Eye (tissue), 1 donor: ENCODE results near the gene GGN.
"Not testable (repeated sequence)": the region's sequence is repeated elsewhere in the genome, so short reads cannot be mapped to it uniquely, and the experiment has no call there.

Source experiments
- DNase-seq: peaks from one replicate; pipeline ENCODE4 v3.0.0-alpha.2; 2015

Gene GGN

GRCh38 chr19:38360839-38361631, 26.8 kb downstream of the GGN start:
- no peak for DNase-seq

- no peak for DNase-seq
Observed at GRCh38 chr19:38360351-38360750, 27.5 kb downstream of the GGN start.

DNA sequence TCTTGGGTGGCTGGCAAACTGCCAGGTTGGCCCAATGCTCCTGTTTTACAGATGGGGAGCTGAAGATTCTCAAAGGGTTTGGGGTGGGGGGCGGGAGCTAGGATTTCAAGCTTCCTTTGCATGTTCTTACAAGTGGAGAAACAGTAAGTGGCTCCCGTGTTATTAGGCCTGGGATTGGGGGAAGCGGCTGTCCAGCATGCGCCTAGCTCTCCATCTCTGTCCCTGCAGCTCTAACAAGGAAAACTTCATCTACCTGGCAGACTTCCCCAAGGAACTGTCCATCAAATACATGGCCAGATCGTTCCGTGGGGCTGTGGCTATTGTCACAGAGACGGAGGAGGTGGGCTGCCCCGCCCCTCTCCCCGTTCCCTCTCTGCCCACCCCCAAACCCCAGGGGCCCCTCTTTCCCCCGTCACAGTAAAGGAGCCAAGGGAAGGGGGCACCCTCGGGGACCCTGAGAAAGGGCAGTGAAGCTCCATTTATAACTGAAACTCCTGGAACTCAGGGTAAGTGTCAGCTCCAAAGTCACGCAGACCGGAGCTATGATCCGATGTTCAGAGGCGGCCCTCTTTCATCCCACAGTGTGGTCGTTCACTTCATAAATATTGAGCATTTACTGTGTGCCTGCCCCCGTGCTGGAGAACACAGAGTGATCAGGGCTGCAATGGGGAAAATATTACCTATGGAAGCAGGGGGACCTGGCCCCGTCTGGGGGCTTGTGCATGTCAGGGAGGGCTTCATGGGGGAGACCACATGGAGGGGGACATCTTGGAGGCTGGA, 28.4 kb downstream of the GGN start:
- no peak for DNase-seq

DNA sequence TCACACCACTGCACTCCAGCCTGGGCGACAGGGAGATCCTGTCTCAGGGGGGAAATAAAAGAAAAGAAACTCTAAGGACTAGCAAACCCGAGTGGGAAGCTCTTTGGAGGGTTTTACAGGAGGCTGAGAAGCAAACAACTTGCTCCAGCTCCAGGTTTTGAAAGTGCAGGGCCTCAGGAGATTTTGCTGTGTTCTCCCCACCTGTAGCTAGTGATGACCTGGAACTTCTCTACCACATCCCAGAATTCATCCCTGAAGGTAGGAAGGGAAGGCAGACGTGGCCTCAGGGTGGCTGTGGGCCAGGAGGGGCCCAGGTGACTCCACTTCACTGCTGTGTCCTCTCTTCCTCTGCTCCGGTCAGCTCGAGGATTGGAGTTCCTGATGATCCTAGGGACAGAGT, 29.8 kb downstream of the GGN start:
- DNase-seq = no peak

DNA sequence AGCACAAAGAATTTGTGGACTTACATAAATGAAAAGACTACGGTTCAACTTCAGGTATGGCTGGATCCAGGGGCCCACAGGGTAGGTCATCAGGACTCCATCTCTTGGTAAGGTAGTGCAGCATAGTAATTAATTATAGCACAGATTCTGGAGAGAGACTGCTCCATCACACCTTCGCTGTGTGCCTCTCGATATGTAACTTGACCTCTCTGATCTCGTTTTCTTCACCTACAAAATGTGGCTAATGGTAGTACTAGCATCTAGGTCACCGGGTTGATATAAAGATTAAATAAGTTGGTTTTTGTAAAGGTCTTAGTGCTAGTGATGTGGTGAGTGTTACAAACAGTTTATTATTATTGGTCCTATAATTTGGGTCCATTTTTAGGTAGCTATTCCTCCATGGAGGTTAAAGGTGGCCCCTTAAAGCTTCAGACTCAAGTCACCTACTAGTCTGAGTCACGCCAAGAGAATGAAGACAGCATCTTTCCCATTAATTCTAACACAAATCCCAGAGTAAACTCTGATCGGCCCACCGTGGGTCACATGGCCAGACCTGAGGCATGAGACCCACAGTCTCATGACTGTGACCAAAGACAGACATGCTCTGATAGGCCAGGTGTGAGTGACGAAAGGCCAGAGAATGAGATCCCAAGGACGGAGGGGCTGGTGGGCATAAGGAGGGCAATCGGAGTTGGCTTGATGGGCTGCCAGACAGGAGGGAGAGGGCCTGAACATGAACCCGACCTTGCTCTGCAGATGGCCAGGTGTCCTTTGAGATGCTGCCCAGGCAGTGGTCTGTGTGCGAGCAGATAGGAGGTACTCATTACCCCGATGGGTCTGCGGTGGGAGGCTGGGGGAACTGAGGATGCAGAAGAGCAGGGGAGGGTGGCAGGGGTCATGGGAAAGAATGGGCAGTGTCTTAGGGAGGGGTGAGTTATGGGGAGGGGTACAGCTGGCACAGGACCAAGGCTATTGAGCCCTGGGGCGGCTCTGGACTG, 31.8 kb downstream of the GGN start:
- DNase-seq = no peak

DNA sequence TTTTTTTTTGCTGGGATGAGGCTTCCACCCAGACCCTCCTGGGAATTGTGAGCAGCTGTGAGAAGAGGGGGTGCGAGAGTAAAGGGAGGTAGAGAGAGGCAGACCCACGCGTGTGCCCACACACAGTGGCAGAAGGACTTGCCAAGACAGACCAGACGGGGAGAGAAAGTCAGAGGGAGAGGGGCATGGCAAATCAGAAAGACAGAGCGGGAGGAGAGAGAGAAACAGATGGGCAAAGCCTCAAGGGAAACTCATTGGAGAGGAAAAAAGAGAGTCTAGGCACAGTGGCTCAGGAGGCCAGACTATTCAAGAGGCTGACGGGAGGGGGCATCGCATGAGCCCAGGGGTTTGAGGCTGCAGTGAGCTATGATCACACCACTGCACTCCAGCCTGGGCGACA, 35.2 kb downstream of the GGN start:
- peak; percentile 52 for DNase-seq

DNA sequence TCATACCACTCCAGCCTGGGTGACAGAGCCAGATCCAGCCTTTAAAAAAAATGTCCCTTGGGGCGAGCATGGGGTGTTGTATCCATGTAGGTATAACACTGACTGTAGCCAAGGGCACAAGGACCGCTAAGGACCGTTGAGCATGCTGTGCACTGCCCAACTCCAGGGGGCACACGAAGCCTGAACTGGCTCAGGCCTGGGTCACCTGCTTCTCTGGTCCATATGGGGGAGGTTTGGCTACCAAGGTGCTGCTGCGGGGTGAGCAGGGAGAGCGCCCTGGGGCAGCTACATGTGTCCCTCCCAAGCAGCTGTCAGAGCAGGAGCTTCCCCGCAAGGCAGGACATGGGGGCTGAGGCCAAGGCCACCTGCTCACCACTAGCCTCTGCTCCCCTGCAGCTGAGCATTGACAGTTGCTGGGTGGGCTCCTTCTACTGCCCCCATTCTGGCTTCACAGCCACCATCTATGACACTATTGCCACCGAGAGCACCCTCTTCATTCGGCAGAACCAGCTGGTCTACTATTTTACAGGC, 35.9 kb downstream of the GGN start:
- DNase-seq = no peak

DNA sequence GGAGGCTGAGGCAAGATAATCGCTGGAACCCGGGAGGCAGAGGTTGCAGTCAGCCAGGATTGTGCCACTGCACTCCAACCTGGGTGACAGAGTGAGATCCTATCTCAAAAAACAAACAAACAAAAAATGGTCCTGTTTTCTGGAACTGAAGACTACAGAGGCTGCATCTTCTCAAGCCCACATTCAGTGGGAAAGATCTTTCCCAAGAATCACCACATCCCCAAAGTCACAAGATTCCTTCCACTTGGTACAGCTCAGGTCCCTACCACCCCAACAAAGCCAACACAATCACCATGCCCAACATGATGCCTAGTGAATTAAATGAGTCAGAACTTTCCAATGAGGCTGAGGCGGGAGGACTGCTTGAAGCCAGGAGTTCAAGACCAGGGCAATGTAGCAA, 37.0 kb downstream of the GGN start:
- DNase-seq = no peak

GRCh38 chr19:38346837-38347236, 41.0 kb downstream of the GGN start:
- no peak for DNase-seq

DNA sequence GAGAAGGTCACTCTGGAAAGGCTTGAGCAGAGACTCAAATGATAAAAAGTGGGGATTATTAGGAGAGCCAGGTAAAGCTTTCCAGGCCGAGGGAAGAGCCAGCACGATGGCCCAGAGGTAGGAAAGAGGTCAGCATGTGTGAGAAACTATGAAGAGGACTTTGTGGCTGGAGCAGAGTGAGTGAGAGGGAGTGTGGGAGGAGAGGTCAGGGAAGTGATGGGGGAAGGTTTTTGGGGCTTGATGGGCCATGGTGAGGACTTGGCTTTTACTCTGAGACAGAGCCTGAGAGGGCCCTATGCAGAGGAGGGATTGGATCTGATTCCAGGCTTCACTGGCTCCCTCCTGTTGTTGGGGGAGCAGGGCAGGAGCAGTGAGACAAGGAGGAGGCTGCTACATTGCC, 46.9 kb downstream of the GGN start:
- DNase-seq = no peak

DNA sequence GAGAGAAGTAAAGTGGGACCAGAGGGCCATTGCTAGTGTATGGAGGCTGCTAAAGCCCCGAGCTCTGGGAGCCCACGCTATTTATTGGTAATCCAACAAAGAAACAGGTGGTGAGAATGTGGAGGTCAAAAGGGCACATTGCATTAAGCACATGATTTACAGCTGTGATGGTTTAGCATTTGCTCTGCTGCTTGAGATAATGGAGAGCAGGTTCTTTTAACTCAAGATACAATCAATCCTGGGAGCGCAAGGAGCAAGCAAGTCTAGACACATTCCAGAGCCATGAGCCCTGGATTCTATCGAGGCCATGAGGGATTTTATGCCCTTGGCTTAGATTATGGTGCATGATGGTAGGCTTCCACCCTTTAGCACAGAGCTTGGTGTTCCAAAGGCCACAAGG, 48.8 kb downstream of the GGN start:
- not testable (repeated sequence) for DNase-seq

- no peak for DNase-seq
Observed at GRCh38 chr19:38337360-38337653, 50.5 kb downstream of the GGN start.

GRCh38 chr19:38336638-38337359, 51.0 kb downstream of the GGN start:
- DNase-seq = peak; percentile 97

DNA sequence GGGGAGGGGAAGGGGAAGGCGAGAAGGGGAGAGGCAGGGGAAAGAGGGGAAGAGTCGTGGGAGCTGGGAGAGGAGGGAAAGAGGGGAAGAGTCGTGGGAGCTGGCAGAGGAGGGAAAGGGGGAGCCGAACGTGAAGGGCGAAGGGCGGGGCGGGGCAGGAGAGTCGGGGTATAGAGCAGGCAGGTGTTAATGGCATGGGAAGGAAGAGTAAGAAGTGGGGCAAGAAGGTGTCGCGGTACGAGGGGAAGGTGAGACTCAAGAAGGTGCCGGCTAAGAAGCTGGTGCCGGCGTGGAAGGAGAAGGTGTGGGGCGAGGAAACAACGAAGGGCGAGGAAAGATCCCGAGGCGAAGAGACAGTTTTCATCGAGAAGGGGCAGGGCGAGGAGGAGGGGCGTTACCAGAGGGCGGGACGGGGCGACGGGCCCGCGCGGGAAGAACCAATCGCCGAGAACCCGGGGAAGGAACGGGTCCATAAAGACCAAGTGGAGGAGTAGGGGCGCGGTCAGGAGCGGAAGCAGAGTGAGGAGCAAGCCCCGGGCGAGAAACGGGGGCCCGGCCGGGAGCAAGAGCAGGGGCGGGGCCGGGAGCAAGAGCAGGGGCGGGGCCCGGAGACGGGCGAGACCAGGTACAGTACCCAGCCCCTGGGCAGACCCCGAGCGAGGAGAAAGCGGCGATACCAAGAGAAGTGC, 51.7 kb downstream of the GGN start:
- peak; percentile 97 for DNase-seq
